HepG2 (cell line): Measurements from ENCODE around the gene USP35. TPM values are rescaled to one million over a fixed set of nuclear protein-coding genes. Genes with fewer than 3 reads are reported as not detected.

ENCODE experiments used
- ADNP ChIP-seq: sonication (generic); formaldehyde crosslinking; IDR thresholded peaks from 2 replicates; pipeline ENCODE4 v1.4.0; 2020; ENCODE audit warnings: missing genetic modification reagents
- ARNT2 ChIP-seq: sonication (generic); formaldehyde crosslinking; IDR thresholded peaks from 2 replicates; pipeline ENCODE4 v1.8.0; 2022; ENCODE audit warnings: mild to moderate bottlenecking, low read depth, missing genetic modification reagents, moderate library complexity
- ATF7-NPFF ChIP-seq: sonication (generic); formaldehyde crosslinking; IDR thresholded peaks from 2 replicates; pipeline ENCODE4 v1.8.1; 2023; ENCODE audit warnings: mild to moderate bottlenecking, low read depth, missing genetic modification reagents, moderate library complexity
- CHCHD3 ChIP-seq: sonication (generic); formaldehyde crosslinking; IDR thresholded peaks from 2 replicates; pipeline ENCODE4 v1.8.0; 2022; ENCODE audit warnings: mild to moderate bottlenecking, missing genetic modification reagents, moderate library complexity
- CREM ChIP-seq, 2 experiments: sonication (generic) in 1 of 2; formaldehyde crosslinking in 1 of 2; IDR thresholded peaks; 2 replicates each; pipeline versions ENCODE4 v1.4.0 to v1.6.1; 2016 to 2020; ENCODE audit warnings: antibody characterized with exemption in 1 of 2, mild to moderate bottlenecking in 1 of 2, missing genetic modification reagents in 1 of 2
- IRF2 ChIP-seq: IDR thresholded peaks from 2 replicates; pipeline ENCODE4 v1.6.1; 2018; ENCODE audit warnings: missing genetic modification reagents, missing compliant biosample characterization
- JUNB ChIP-seq: sonication (generic); formaldehyde crosslinking; IDR thresholded peaks from 2 replicates; pipeline ENCODE4 v1.8.0; 2022; ENCODE audit warnings: missing genetic modification reagents, mild to moderate bottlenecking, borderline replicate concordance
- NKX3-1 ChIP-seq: sonication (generic); formaldehyde crosslinking; IDR thresholded peaks from 2 replicates; pipeline ENCODE4 v1.5.0; 2020; ENCODE audit warnings: missing genetic modification reagents
- SMAD1 ChIP-seq: sonication (generic); formaldehyde crosslinking; IDR thresholded peaks from 2 replicates; pipeline ENCODE4 v1.4.0; 2020; ENCODE audit warnings: missing genetic modification reagents, low read depth, mild to moderate bottlenecking, borderline replicate concordance
- TRIM24 ChIP-seq: sonication (generic); formaldehyde crosslinking; IDR thresholded peaks from 2 replicates; pipeline ENCODE4 v1.8.0; 2022; ENCODE audit warnings: mild to moderate bottlenecking, missing genetic modification reagents
- ZNF350 ChIP-seq: sonication (generic); formaldehyde crosslinking; IDR thresholded peaks from 2 replicates; pipeline ENCODE4 v1.4.0; 2020; ENCODE audit warnings: mild to moderate bottlenecking, low read depth, missing genetic modification reagents, borderline replicate concordance
- ZNF598 ChIP-seq: sonication (generic); formaldehyde crosslinking; IDR thresholded peaks from 2 replicates; pipeline ENCODE4 v1.5.1; 2020; ENCODE audit warnings: mild to moderate bottlenecking, missing genetic modification reagents, borderline replicate concordance
- ZNF672 ChIP-seq: sonication (generic); formaldehyde crosslinking; IDR thresholded peaks from 2 replicates; pipeline ENCODE4 v1.8.1; 2022; ENCODE audit warnings: missing genetic modification reagents
- ZNF761 ChIP-seq: sonication (generic); formaldehyde crosslinking; conservative IDR thresholded peaks from 2 replicates; pipeline ENCODE4 v1.4.0; 2020; ENCODE audit warnings: mild to moderate bottlenecking, missing genetic modification reagents
- polyA plus RNA-seq, 8 experiments: library from polyadenylated mRNA; depleted of rRNA in 3 of 8; stranded (reverse) in 7 of 8; unstranded in 1 of 8; fragments of >200 nt; fragmentation: Illumina TruSeq in 4 of 8; extraction: Trizol in 4 of 8; gene quantifications; 2 replicates each; pipeline versions ENCODE4 v1.2.1 to v1.2.3, GENCODE V29; 2011 to 2016; ENCODE audit warnings: low read depth in 4 of 8, missing spikeins in 1 of 8, mixed read lengths in 1 of 8; ENCODE audit not compliant: insufficient read depth in 1 of 8
- total RNA-seq, 5 experiments: library from RNA; depleted of rRNA; stranded (reverse); fragments of >200 nt; fragmentation: Illumina TruSeq; extraction: Trizol; gene quantifications; 2 replicates each; pipeline ENCODE4 v1.2.3, GENCODE V29; 2016; ENCODE audit warnings: low read depth in 1 of 5
- TF ChIP-seq, protein P1 (sequence below): sonication (generic); formaldehyde crosslinking; IDR thresholded peaks from 2 replicates; pipeline ENCODE4 v1.5.1; 2020; ENCODE audit warnings: missing genetic modification reagents, mild to moderate bottlenecking, borderline replicate concordance
- TF ChIP-seq, protein P2 (sequence below): sonication (generic); formaldehyde crosslinking; IDR thresholded peaks from 2 replicates; pipeline ENCODE4 v1.4.0; 2020; ENCODE audit warnings: missing genetic modification reagents, borderline replicate concordance
- TF ChIP-seq, protein P3 (sequence below): sonication (generic); formaldehyde crosslinking; IDR thresholded peaks from 2 replicates; pipeline ENCODE4 v1.4.0; 2020; ENCODE audit warnings: missing genetic modification reagents, low read depth, mild to moderate bottlenecking, borderline replicate concordance
- TF ChIP-seq, protein P4 (sequence below): IDR thresholded peaks from 2 replicates; pipeline ENCODE4 v1.6.1; 2016; ENCODE audit warnings: mild to moderate bottlenecking, missing biosample characterization, missing genetic modification reagents
- TF ChIP-seq, protein P5 (sequence below): sonication (generic); formaldehyde crosslinking; IDR thresholded peaks from 2 replicates; pipeline ENCODE4 v1.9.0; 2022; ENCODE audit warnings: missing genetic modification reagents, mild to moderate bottlenecking, borderline replicate concordance

USP35 gene
- total and polyA plus RNA-seq, 2 of the 13 experiments (the other 11 are each of a cell fraction or from before 2014, with no cell fraction given), result 4.6 to 7.7 TPM

DNA sequence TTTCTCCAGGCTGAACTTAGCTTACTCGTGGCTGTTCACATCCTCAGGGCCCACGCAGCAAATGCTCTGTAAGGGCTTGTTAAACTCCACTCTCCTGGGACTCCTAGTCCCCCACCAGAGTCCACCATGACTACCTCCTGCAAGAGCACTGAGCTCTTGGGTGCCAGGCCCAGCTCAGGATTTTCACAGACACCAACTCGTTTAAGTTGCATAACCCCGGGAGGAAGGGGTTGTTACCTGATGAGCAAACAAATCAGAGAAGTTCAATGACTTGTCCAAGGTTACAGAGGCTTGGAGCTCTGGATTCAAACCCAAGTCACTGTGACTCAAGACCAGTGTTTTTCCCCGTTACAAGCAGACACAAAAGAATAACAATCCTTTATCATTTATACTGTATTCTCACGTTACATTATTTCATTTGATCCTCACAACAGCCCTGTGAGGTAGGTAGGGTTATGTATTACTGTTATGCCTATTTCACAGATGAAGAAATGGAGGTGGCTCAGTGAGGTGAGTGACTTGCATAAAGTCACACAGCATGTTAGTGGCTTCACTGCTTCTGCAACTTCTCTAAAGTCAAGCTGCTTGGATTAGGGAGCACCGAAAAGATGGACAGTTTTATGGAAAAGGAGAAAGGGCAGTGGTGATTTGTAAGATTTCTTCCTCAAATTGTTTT, 17.7 kb upstream of the USP35 start (continued):
- TF ChIP-seq TRIM24, result no peak
- TF ChIP-seq ZNF672, result no peak
- TF ChIP-seq, protein P1, sequence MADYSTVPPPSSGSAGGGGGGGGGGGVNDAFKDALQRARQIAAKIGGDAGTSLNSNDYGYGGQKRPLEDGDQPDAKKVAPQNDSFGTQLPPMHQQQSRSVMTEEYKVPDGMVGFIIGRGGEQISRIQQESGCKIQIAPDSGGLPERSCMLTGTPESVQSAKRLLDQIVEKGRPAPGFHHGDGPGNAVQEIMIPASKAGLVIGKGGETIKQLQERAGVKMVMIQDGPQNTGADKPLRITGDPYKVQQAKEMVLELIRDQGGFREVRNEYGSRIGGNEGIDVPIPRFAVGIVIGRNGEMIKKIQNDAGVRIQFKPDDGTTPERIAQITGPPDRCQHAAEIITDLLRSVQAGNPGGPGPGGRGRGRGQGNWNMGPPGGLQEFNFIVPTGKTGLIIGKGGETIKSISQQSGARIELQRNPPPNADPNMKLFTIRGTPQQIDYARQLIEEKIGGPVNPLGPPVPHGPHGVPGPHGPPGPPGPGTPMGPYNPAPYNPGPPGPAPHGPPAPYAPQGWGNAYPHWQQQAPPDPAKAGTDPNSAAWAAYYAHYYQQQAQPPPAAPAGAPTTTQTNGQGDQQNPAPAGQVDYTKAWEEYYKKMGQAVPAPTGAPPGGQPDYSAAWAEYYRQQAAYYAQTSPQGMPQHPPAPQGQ (CRISPR knock-in tag), result no peak
- no peak for TF ChIP-seq ARNT2 (CRISPR knock-in tag)
- no peak for TF ChIP-seq ATF7-NPFF (CRISPR knock-in tag)
- no peak for TF ChIP-seq CHCHD3 (CRISPR knock-in tag)
- peak; percentile 49; the same call in 1 of the 2 replicates for TF ChIP-seq IRF2 (CRISPR knock-in tag)
- no peak for TF ChIP-seq CREM (IDR thresholded peaks at IDR 0.05)
- no peak for TF ChIP-seq CREM (CRISPR knock-in tag; IDR thresholded peaks at IDR 0.05)
- TF ChIP-seq, protein P2, sequence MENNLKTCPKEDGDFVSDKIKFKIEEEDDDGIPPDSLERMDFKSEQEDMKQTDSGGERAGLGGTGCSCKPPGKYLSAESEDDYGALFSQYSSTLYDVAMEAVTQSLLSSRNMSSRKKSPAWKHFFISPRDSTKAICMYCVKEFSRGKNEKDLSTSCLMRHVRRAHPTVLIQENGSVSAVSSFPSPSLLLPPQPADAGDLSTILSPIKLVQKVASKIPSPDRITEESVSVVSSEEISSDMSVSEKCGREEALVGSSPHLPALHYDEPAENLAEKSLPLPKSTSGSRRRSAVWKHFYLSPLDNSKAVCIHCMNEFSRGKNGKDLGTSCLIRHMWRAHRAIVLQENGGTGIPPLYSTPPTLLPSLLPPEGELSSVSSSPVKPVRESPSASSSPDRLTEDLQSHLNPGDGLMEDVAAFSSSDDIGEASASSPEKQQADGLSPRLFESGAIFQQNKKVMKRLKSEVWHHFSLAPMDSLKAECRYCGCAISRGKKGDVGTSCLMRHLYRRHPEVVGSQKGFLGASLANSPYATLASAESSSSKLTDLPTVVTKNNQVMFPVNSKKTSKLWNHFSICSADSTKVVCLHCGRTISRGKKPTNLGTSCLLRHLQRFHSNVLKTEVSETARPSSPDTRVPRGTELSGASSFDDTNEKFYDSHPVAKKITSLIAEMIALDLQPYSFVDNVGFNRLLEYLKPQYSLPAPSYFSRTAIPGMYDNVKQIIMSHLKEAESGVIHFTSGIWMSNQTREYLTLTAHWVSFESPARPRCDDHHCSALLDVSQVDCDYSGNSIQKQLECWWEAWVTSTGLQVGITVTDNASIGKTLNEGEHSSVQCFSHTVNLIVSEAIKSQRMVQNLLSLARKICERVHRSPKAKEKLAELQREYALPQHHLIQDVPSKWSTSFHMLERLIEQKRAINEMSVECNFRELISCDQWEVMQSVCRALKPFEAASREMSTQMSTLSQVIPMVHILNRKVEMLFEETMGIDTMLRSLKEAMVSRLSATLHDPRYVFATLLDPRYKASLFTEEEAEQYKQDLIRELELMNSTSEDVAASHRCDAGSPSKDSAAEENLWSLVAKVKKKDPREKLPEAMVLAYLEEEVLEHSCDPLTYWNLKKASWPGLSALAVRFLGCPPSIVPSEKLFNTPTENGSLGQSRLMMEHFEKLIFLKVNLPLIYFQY (CRISPR knock-in tag), result no peak
- TF ChIP-seq ZNF598, result no peak
- no peak for TF ChIP-seq NKX3-1 (CRISPR knock-in tag)
- no peak for TF ChIP-seq ZNF761 (CRISPR knock-in tag)
- TF ChIP-seq, protein P3, sequence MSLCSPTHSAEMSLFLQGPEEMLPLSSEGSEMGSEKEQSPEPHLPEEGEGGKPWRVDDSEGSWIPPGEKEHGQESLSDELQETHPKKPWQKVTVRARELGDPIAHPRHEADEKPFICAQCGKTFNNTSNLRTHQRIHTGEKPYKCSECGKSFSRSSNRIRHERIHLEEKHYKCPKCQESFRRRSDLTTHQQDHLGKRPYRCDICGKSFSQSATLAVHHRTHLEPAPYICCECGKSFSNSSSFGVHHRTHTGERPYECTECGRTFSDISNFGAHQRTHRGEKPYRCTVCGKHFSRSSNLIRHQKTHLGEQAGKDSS, result no peak
- TF ChIP-seq ADNP (CRISPR knock-in tag), result no peak; the same call in 1 of the 2 replicates
- TF ChIP-seq ZNF350, result no peak
- TF ChIP-seq, protein P4, sequence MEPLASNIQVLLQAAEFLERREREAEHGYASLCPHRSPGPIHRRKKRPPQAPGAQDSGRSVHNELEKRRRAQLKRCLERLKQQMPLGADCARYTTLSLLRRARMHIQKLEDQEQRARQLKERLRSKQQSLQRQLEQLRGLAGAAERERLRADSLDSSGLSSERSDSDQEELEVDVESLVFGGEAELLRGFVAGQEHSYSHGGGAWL (CRISPR knock-in tag), result 0 out of 2 replicates have a peak, but pooled peaks have one; percentile 30
- no peak for TF ChIP-seq SMAD1 (CRISPR knock-in tag)
- TF ChIP-seq JUNB (CRISPR knock-in tag), result no peak
- TF ChIP-seq, protein P5, sequence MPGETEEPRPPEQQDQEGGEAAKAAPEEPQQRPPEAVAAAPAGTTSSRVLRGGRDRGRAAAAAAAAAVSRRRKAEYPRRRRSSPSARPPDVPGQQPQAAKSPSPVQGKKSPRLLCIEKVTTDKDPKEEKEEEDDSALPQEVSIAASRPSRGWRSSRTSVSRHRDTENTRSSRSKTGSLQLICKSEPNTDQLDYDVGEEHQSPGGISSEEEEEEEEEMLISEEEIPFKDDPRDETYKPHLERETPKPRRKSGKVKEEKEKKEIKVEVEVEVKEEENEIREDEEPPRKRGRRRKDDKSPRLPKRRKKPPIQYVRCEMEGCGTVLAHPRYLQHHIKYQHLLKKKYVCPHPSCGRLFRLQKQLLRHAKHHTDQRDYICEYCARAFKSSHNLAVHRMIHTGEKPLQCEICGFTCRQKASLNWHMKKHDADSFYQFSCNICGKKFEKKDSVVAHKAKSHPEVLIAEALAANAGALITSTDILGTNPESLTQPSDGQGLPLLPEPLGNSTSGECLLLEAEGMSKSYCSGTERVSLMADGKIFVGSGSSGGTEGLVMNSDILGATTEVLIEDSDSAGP (CRISPR knock-in tag), result no peak
